Lung (tissue), 12 donors: Measurements from ENCODE around the gene METTL16. TPM values are rescaled to one million over a fixed set of nuclear protein-coding genes. Genes with fewer than 3 reads are reported as not detected.

ENCODE experiments used
- ATAC-seq: fragments of 200-7000 bp; cut with Tn5 transposase; one replicate; pipeline ENCODE4 v1.9.1; 2020; ENCODE audit warnings: moderate number of reproducible peaks; ENCODE audit not compliant: insufficient read depth, low FRiP score
- DNase-seq, 3 donors: peaks; one replicate each; pipeline ENCODE4 v3.0.0-alpha.2; 2013 to 2017
- H3K27ac ChIP-seq, 2 donors: one replicate each; pipeline ENCODE4 v1.5.1; 2013; ENCODE audit warnings: mild to moderate bottlenecking in 2 of 2, moderate library complexity in 2 of 2, control low read depth in 1 of 2, inconsistent platforms in 1 of 2, low read depth in 1 of 2, low read length in 1 of 2
- H3K27me3 ChIP-seq, 3 donors: one replicate each; pipeline ENCODE4 v1.5.1; 2013; ENCODE audit warnings: low read length in 2 of 3; ENCODE audit not compliant: control insufficient read depth in 3 of 3, insufficient read depth in 3 of 3
- H3K36me3 ChIP-seq, 4 donors: one replicate each; pipeline ENCODE4 v1.5.1; 2013; ENCODE audit warnings: low read length in 4 of 4, mild to moderate bottlenecking in 1 of 4, moderate library complexity in 1 of 4; ENCODE audit not compliant: control insufficient read depth in 4 of 4, insufficient read depth in 4 of 4
- H3K4me1 ChIP-seq, 5 donors: one replicate each; pipeline ENCODE4 v1.5.1; 2013; ENCODE audit warnings: low read length in 5 of 5, mild to moderate bottlenecking in 2 of 5, moderate library complexity in 1 of 5; ENCODE audit not compliant: control insufficient read depth in 5 of 5, insufficient read depth in 5 of 5
- H3K4me3 ChIP-seq: one replicate; pipeline ENCODE4 v1.5.1; 2013; ENCODE audit warnings: mild to moderate bottlenecking, control low read depth, moderate library complexity
- H3K9ac ChIP-seq, 2 donors: one replicate each; pipeline ENCODE4 v1.5.1; 2013; ENCODE audit warnings: low read length in 2 of 2, control low read depth in 1 of 2; ENCODE audit not compliant: insufficient read depth in 1 of 2
- H3K9me3 ChIP-seq, 4 donors: one replicate each; pipeline ENCODE4 v1.5.1; 2013; ENCODE audit warnings: low read length in 3 of 4, mild to moderate bottlenecking in 1 of 4, moderate library complexity in 1 of 4; ENCODE audit not compliant: control insufficient read depth in 4 of 4, insufficient read depth in 3 of 4
- CTCF ChIP-seq: IDR thresholded peaks from 2 replicates; pipeline ENCODE4 v1.5.1; 2012; ENCODE audit warnings: mild to moderate bottlenecking; ENCODE audit errors: control extremely low read depth, extremely low read depth
- WGBS, 2 donors: extraction: QIAGEN DNeasy Blood & Tissue Kit; methylation state at CpG; one replicate each; pipeline ENCODE4 v1.1.7; 2013; 5-methylcytosine and 5-hydroxymethylcytosine counted together
- polyA plus RNA-seq, 2 donors: library from polyadenylated mRNA; stranded (reverse); fragments of 200-250 nt; gene quantifications; one replicate each; pipeline ENCODE4 v1.2.1, GENCODE V29; 2013
- total RNA-seq, 2 donors: library from RNA; depleted of rRNA in 1 of 2; stranded (reverse); fragments of >200 nt in 1 of 2; gene quantifications; one replicate each; pipeline ENCODE4 v1.2.1, GENCODE V29; 2014 to 2021
- donor health status: control.
- donor health status: control.
- donor health status: Bipolar disorder and iron deficiency.
- donor health status: healthy.
- donor health status: DM: yes; HTN: yes; CAD: no.

The METTL16 gene
- total and polyA plus RNA-seq, 4 donors, result 12.1 to 36.1 (median 29.8) TPM

GRCh38 chr17:2423271-2423670, 88.4 kb downstream of the METTL16 start:
- H3K27me3 ChIP-seq, result no peaks in the 10 kb centered on the region
- ATAC-seq, result no peak
- no peak overlapping the region for H3K4me3 ChIP-seq
- no peak overlapping the region for H3K9ac ChIP-seq
- no peak for TF ChIP-seq CTCF
- H3K36me3 ChIP-seq, result peaks cover 4 to 21% (median 16%) of the 10 kb centered on the region in 4 donors
- no peaks in the 10 kb centered on the region for H3K9me3 ChIP-seq
- peaks cover 0 to 16% (median 3%) of the 10 kb centered on the region in 5 donors for H3K4me1 ChIP-seq
- 87 to 92% methylated on average over 6 of the region's 6 CpGs for WGBS, 2 donors
- no peak for DNase-seq
- no peak overlapping the region for H3K27ac ChIP-seq

GRCh38 chr17:2421315-2422147, 90.2 kb downstream of the METTL16 start:
- Histone ChIP-seq H3K4me3 (no peak overlapping the region), H3K4me1 (peaks cover 0 to 17% (median 3%) of the 10 kb centered on the region in 5 donors), H3K36me3 (peaks cover 4 to 21% (median 17%) of the 10 kb centered on the region in 4 donors), H3K27me3 (no peaks in the 10 kb centered on the region), H3K27ac (no peak overlapping the region), H3K9ac (no peak overlapping the region), H3K9me3 (no peaks in the 10 kb centered on the region)
- no peak for ATAC-seq
- WGBS, 2 donors, result 85 to 91% methylated on average over 27 of the region's 27 CpGs
- no peak for TF ChIP-seq CTCF
- DNase-seq, result peak; percentile 54 to 85 (median 75)

GRCh38 chr17:2420176-2420575, 91.5 kb downstream of the METTL16 start:
- H3K4me1 ChIP-seq, result peaks cover 0 to 20% (median 3%) of the 10 kb centered on the region in 5 donors
- DNase-seq (no peak), ATAC-seq (no peak)
- no peak overlapping the region for H3K9ac ChIP-seq
- 84 to 86% methylated on average over 12 of the region's 12 CpGs for WGBS, 2 donors
- H3K27ac ChIP-seq, result no peak overlapping the region
- no peak overlapping the region for H3K4me3 ChIP-seq
- TF ChIP-seq CTCF, result no peak
- H3K36me3 ChIP-seq, result peaks cover 4 to 21% (median 13%) of the 10 kb centered on the region in 4 donors
- H3K27me3 ChIP-seq, result no peaks in the 10 kb centered on the region
- no peaks in the 10 kb centered on the region for H3K9me3 ChIP-seq
